ENCODE results near the gene NRG2. TPM values are rescaled to one million over a fixed set of nuclear protein-coding genes. Genes with fewer than 3 reads are reported as not detected.
A peak's percentile ranks its signal among the peaks of the same experiment; 100 is the strongest.

The NRG2 gene
- total and polyA plus RNA-seq, 11 donors, result 0.72 to 4.8 (median 3.4) TPM

DNA sequence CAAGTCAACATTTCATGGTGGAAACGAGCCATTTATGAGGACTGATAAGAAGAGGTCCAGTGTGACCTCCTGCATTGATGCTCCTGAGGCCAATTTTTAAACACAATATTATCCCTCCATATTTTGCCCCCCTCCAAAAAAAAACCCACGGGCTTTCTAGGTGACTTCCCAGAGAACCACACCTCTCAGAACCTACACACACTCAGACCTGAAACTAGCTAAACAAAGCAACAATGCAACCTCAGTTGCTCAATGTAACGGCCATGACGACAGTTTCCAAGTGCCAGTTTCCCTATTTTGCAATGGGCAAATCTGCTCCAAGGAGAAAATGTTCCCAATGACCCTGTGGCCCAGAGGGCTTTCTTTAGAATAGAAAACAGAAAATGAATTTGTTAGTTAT lies 3.5 kb downstream of the NRG2 start:
- H3K4me1 ChIP-seq, result peaks cover 0 to 60% (median 39%) of the 10 kb centered on the region in 12 donors

DNA sequence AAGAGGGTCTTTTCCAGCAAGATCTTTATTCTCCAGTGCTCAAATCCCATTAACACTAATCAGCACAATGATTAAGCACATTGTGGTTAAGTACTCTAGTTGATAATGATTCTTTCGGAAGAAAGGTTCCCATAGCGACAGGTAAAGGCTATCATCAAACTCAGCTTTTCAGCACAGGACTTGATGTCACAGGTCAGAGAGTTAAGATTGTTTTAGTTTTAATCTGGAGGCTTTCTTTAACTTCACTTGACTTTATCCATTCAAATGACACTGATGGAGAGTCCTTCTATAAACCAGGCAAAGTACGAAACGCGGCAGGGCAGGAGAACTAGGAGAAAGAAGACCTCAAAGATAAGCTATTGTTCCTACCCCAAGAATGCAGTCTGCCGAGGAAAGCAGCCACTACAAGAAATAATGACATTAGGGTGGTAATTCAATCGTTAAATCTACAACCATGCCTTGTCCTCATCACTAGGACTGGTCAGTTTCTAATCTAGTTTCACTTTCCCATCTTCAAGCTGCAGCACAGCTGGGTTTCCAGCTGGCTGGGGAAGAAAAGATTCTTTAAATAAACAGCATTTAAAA lies 4.6 kb downstream of the NRG2 start:
- ATAC-seq, result no peak
- WGBS, 4 donors, result 10 to 15% (median 12%) methylated on average over 7 of the region's 7 CpGs

More for the DNA sequence above, 3.5 kb downstream of the NRG2 start:
- Histone ChIP-seq H3K27me3 (peaks cover 0 to 34% (median 0%) of the 10 kb centered on the region in 9 donors), H3K9me3 (peaks cover 0 to 2% (median 0%) of the 10 kb centered on the region in 12 donors), H3K27ac (peak overlapping the region in 9 of 12 donors; percentile 54 to 93 (median 78)), H3K36me3 (no peaks in the 10 kb centered on the region), H3K4me3 (no peak overlapping the region)
- peak in 1 of 4 donors; percentile 14 for ATAC-seq
- DNase-seq, result no peak
- TF ChIP-seq POLR2A (IDR thresholded peaks at IDR 0.05), result no peak
- TF ChIP-seq, protein P1, sequence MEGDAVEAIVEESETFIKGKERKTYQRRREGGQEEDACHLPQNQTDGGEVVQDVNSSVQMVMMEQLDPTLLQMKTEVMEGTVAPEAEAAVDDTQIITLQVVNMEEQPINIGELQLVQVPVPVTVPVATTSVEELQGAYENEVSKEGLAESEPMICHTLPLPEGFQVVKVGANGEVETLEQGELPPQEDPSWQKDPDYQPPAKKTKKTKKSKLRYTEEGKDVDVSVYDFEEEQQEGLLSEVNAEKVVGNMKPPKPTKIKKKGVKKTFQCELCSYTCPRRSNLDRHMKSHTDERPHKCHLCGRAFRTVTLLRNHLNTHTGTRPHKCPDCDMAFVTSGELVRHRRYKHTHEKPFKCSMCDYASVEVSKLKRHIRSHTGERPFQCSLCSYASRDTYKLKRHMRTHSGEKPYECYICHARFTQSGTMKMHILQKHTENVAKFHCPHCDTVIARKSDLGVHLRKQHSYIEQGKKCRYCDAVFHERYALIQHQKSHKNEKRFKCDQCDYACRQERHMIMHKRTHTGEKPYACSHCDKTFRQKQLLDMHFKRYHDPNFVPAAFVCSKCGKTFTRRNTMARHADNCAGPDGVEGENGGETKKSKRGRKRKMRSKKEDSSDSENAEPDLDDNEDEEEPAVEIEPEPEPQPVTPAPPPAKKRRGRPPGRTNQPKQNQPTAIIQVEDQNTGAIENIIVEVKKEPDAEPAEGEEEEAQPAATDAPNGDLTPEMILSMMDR (IDR thresholded peaks at IDR 0.05), result no peak
- intact Hi-C loops (cut with DNase I), result loop anchor here in 1 of 10 donors (5.0 kb wide), 1 partner anchor 57 kb away; no protein-coding TSS in a partner anchor
- 50 to 72% (median 54%) methylated on average over 4 of the region's 4 CpGs for WGBS, 4 donors

DNA sequence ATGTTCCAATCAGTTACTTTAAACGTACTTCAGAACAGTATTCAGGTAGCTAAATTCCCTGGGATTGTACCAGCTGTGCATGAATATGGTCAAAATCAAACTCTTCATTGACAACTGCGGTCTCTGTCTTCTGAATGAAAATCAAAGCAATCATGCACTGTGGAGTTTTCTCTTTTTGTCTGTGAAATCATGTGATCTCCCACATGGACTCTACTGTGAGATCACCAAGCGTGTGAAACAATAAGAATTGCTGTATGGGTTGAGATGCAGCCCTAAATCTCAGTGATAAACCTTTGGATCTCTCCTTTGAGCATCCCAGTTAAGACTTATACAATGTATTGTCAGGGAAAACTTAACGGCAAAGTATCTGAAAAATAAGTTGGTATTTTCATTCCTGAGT lies 6.1 kb downstream of the NRG2 start:
- Histone ChIP-seq H3K27ac (peak overlapping the region in 3 of 12 donors; percentile 12 to 72 (median 69)), H3K27me3 (peaks cover 0 to 9% (median 0%) of the 10 kb centered on the region in 9 donors), H3K4me3 (no peak overlapping the region), H3K9me3 (peaks cover 0 to 9% (median 0%) of the 10 kb centered on the region in 12 donors), H3K36me3 (no peaks in the 10 kb centered on the region), H3K4me1 (peaks cover 0 to 51% (median 35%) of the 10 kb centered on the region in 12 donors)
- intact Hi-C loops (cut with DNase I), result loop anchor here in 1 of 10 donors (5.0 kb wide), 1 partner anchor 55 kb away; no protein-coding TSS in a partner anchor
- ATAC-seq (no peak), DNase-seq (no peak)
- TF ChIP-seq, protein P1 (IDR thresholded peaks at IDR 0.05), result no peak
- no peak for TF ChIP-seq POLR2A (IDR thresholded peaks at IDR 0.05)
- WGBS, 4 donors, result 89 to 92% (median 90%) methylated on average over 4 of the region's 4 CpGs

More for the DNA sequence above, 4.6 kb downstream of the NRG2 start:
- intact Hi-C loops (cut with DNase I), result loop anchor here in 1 of 10 donors (5.0 kb wide), 1 partner anchor 56 kb away; no protein-coding TSS in a partner anchor
- H3K27me3 ChIP-seq, result peaks cover 0 to 23% (median 0%) of the 10 kb centered on the region in 9 donors
- TF ChIP-seq POLR2A (IDR thresholded peaks at IDR 0.05), result no peak
- TF ChIP-seq, protein P1 (IDR thresholded peaks at IDR 0.05), result no peak
- H3K9me3 ChIP-seq, result peaks cover 0 to 9% (median 0%) of the 10 kb centered on the region in 12 donors
- peak overlapping the region in 11 of 12 donors; percentile 14 to 62 (median 52) for H3K4me3 ChIP-seq
- DNase-seq, result no peak
- H3K36me3 ChIP-seq, result no peaks in the 10 kb centered on the region
- H3K4me1 ChIP-seq, result peaks cover 0 to 57% (median 37%) of the 10 kb centered on the region in 12 donors
- H3K27ac ChIP-seq, result peak overlapping the region; percentile 11 to 90 (median 60)

DNA sequence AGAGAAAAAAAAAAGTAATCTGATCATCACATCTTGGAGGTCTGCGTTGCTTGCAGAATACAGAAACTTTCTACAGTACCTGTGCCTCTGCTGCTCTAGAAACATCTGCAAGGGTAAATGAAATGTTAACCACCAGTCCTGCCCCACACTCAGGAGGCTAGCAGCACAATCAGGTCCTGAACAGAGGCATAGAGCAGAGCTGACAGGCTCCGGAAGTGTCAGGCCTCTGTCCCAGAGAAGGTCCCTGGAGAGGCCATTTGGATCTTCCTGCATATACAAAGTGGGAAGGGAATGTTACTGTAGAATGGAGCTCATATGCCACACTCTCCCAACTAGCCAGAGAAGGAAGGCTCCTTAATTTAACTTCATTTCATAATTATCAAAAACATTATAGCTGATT lies 7.2 kb downstream of the NRG2 start:
- peak in 3 of 5 donors; percentile 22 to 38 (median 28) for DNase-seq
- peak; percentile 66 to 76 (median 69) for ATAC-seq
- H3K27ac ChIP-seq, result peak overlapping the region; percentile 8 to 76 (median 61)
- no peaks in the 10 kb centered on the region for H3K36me3 ChIP-seq
- TF ChIP-seq, protein P1 (IDR thresholded peaks at IDR 0.05), result no peak
- no peak for TF ChIP-seq POLR2A (IDR thresholded peaks at IDR 0.05)
- intact Hi-C loops (cut with DNase I), result loop anchor here in 1 of 10 donors (5.0 kb wide), 1 partner anchor 54 kb away; no protein-coding TSS in a partner anchor
- H3K4me3 ChIP-seq, result no peak overlapping the region
- peaks cover 0 to 9% (median 0%) of the 10 kb centered on the region in 12 donors for H3K9me3 ChIP-seq
- peaks cover 0 to 41% (median 30%) of the 10 kb centered on the region in 12 donors for H3K4me1 ChIP-seq
- WGBS, 4 donors, result 25 to 61% (median 40%) methylated on average over 2 of the region's 2 CpGs
- no peaks in the 10 kb centered on the region for H3K27me3 ChIP-seq
